NOMO-1 treated with DMSO at 0.1 percent for 48 hours (cell line): ENCODE data around the gene HUNK.
A peak's percentile ranks its signal among the peaks of the same experiment; 100 is the strongest.
"Not testable (repeated sequence)": the region's sequence is repeated elsewhere in the genome, so short reads cannot be mapped to it uniquely, and the experiment has no call there.

Source experiments
- DNase-seq: peaks from one replicate; lab custom pipeline; 2025; ENCODE audit not compliant: unreplicated experiment; lab: John Stamatoyannopoulos, UW

Gene HUNK

DNA sequence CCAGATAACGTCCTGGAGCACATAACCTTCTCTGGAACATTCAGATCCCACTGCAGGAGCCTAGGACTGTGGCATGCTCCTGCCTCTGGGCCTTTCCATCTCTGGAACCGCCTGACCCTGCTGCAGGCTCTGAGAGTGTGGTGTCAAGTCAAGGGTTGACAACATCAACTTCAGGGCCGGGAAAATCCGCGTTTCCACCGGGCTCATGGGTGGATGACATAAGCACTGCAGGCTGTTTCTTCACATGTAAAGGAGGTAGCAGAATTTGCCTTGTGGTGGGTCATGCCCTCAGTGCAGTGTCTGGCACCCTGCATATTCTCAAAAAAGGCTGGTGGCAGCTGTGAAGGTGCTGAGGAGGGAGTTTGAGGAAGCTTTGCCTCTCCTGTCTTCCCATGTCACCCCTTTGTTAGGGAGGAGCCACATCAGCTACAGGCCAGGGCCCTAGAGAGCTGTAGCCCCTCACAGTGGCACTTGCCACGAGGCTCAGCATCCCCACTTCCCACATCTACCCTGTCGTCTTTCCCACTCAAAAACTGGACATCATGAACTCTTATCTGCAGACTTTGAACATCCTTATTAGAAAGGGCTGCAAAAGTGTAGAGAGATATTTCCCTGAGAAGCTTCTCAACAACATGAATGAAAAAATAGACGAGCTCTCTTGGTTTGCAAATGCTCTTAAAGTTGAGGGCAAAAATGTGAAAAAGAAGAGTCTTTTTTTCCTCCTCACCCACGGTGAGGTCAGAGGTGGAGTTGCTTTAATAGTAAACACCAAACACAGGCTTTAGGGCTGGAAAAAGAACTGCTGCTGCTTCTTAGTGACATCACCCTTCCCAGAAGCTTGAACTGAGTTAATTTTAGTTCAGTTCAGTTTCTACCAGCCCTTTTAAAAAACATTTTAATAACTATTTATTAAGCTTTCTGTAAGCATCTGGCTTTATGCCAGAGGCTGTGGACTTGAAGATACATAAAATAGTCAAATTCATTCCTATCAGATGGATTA is 121.3 kb downstream of the HUNK start:
- no peak for DNase-seq

DNA sequence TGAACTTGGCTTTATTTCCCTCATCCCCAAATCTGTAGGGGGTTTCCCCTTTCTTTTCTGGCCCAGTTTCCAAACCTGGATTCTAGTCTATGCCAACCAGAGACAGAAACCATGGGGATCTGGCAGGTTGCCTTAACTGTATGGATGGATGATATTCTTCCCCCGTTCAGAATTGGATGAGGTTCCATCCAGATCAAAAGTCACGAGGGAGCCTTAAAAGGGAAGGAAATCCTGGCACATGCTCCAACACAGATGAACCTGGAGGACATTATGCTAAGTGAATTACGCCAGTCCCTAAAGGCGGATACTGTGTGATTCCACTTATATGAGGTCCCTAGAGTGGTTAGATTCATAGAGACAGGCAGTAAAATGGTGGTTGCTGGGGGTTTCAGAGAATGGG is 124.4 kb downstream of the HUNK start:
- no peak for DNase-seq

DNA sequence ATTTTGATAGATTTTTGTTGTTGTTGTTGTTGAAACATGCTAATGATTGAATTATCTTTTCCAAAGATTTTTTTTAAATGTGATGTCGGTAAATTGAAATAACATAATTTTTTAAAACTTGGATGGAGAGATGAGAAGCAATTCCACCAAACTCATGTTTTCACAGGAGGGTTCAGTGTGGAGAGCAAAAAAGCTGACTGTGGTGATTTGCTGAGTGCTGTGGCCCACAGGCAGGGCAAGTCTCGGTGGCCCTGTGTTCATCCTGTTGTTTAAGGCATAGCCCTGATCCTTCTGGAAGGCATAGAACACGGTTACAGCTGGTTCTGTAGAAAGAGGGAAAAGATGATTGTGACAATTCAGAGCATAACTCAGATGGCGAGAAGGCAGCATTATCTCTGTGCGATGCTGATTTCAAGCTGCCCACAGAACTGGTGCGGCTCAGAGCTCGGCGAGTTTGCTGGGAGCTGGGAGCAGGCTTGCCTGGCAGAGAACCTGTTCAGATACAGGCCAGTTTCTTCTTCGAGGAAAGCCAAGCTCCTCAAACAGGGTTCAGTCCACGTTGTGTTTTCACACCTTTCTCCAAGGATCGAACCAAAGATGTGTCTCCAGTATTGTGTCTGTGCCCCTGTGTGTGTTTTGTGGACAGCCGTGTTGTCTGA is 127.1 kb downstream of the HUNK start:
- no peak for DNase-seq

DNA sequence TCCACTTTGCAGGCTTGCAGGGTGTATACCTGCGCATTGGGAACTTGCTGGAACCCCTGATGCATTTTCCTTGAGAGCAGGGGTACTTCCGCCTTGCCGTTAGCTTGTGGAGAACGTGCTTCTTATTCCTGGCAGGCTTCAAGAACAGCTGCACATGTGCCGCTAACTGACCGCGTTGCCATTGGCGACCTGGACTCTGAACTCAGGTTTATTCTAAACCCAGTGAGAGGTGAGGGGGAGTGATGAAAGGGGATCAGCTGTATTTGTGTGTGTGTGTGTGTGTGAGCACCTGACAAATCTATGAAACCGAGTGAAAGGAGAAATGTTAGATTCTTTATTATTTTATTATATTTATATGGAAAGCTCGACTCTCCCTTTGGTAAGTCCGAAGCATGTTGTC is 128.6 kb downstream of the HUNK start:
- no peak for DNase-seq

DNA sequence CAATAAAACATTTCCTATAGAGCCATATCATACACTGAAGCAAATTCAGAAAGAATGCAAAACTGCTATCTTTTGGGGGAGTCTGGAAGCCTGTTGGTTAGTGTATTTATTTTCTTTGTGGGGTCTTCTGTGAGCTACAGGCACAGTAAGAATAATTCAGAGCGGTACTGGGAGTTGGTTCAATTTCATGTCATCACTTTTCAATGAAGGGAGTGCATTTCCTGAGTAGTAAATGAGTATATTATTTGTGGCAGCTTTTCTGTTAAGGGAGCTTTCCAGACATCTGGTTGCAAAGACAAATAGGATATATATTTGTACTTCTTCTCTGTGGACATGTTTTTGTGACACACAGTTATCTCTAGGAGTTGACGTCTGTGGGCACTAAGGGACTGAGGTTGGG is 130.6 kb downstream of the HUNK start:
- DNase-seq: no peak

DNA sequence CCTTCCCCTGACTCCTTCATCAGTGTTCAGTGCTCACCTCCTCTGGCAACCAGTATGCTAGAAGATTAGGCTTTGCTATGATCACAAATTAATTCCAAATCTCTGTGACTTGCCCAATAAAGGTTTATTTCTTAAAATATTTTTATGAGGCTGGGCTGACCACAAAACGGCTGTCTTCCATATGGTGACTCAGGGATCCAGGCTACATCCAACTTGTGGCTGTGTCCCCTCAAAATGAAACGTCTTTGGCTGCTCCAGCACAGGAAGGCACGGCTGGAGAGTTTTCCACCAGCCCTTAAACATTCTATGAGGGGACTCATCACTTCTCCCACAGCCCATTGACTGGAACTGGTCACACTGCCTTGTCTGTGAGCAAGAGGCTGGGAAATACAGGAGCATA is 131.5 kb downstream of the HUNK start:
- DNase-seq: no peak

DNA sequence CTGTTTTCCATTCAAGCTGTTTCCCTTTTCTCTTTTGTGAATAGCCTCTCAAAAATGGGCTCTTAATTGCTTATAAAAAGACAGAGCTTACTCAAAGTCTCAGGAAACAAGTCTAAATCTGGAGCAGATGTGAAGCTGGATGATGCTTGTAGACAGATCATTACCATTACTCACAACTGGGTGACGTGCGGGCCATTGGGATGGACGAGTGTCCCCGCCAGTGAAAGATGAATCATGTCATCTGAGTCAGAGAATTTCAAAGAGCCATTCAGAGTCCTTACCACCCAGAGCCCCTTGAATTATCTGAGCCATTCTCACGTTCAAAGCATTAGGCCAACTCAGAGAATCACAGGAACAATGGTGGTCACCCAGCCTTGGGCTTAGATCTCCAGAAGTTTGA is 134.6 kb downstream of the HUNK start:
- DNase-seq: no peak

DNA sequence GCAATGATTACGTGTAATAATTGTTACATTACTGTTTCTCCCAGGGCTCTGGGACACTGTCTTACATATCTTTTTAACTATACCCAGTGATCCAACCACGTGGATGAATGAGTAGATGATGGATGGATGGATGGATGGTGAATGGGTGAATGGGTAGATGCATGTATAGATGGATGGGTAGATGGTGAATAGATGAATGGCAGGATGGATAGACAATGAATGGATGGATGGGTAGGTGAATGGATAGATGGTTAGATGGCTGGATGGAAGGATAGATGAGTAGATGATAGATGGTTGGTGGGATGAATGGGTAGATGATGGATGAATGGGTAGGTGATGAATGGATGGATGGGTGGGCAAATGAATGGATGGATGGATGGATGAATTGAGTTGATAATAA is 135.9 kb downstream of the HUNK start:
- DNase-seq: no peak

DNA sequence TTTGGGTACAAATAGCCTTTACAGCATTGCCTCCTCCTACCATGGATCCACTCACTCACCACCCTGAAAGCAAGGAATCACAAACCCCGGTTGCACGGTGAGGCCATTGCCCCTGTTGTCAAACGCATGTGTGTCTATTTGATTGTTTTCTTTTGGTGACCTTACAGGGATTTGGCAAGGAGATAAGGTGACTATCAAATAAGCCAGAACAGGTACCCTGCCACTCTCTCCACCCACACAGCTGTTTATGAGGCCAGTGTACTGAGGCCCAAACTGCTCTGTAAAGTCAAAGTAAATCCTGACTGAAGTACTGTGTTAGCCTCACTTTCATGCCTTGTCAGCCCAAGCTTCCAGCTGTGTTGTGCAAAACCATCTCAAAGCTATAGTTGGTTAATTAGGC is 136.4 kb downstream of the HUNK start:
- no peak for DNase-seq

DNA sequence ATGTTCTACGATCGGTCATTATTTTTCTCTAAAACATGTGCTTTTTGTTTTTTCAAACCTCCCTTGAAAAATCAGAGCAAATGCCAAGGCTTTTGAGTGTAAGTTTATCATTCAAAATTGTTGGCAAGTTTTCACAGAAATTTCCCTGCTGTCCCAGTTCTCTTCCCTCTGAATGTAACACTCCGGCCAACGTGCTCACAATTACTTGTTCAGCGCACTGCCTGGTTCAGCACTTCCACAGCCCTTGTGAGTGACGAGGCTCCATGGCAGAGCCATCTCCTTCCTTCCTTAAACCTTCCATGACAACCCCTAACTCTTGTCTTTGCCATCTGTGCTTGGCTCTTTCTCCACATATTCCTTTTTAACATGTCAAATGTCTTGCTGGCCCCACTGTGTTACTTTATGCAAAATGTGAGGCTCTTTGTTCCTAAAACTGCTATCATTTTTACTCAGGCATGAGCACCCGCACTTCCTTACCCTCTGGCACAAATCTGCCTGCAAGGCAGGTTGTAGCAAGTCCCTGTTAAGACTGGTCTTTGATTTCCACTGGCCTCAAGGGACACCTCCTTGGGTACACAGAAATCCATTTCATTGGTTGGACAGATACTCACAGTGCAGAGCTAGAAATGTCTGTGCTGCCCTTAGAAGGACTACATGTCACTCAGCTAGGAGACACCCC is 142.8 kb downstream of the HUNK start:
- DNase-seq: no peak

DNA sequence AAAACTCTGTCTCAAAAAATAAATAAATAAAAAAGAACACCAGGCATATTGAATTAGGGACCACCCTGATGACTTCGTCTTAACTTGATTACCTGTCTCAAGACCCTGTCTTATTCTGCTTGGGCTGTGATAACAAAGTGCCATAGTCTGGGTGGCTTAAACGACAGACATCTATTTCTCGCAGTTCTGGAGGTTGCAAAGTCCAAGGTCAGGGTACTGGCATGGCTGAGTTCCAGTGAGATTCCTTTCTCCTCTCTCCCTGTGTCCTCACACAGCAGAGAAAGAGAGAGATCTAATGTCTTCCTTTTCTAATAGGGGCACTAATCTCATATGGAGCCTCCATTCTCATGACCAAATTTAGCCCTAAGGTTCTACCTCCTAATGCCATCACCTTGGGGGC is 145.6 kb downstream of the HUNK start:
- DNase-seq: no peak

DNA sequence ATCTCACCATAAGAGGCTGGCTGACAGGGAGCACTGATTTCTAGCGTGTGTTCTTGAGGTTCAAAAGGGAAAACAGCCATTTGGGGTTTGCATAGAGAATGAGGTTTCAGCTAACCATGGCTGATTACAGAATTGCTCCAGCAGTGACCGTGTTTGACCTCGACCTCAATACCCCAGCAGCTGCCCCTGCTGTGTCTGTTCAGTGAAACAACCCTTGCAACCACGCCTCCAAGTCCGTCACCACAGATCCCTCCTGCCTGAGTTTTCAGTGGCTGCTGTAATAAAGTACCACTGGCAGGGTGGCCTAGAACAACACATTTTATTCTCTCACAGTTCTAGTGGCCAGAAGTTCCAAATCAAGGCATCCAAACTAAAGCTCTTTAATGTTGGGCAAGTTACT is 147.7 kb downstream of the HUNK start:
- DNase-seq: no peak

DNA sequence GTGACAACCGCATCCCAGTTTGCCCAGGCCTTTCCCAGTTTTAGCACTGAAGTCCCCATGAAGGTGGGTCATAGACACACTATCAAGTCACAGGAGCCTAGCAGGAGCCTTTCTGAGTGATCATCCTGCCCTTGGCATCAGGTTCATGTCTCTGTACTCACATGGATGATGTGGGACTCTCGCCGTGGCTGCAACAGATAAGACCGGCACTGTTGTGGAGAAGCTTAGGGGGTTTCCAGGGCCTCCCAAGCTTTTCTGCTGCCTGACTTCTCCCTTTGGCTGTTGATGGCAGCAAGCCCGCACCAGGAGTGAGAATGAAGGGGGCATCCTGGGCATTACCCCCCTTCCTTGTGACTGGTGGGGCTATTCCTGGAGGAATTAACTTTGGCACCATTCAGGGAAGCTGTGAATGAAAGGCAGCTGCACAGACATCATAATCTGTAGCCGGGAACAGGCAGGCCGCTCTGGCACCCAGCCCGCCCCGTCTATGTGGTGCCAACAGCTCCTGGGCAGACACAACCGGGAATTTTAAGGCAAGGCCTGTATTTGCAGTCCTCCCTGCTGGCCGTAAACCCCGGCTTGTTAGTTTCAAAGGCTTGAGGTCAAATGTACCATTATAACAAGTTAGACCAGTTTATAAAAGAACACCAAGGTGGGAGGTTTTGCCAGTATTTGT is 148.6 kb downstream of the HUNK start:
- no peak for DNase-seq

DNA sequence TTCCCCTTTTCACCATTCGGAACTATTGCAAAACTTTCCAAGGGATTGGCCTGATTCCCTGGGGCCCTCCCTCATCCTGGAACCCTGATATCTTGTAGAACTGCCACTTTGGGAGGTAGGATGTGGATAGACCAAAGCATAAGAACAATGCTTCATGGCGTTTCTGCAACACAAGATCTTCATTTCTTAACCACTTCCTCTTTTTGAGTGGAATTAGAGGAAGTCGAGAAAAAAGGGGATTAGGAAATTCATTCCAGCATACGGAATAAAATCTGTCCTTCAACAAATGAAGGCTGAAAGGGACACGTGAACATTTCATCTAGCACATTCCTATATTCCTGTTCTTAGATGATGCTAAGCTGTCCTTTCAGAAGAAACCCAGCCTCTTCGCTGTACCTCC is 149.3 kb downstream of the HUNK start:
- DNase-seq: peak; percentile 89

DNA sequence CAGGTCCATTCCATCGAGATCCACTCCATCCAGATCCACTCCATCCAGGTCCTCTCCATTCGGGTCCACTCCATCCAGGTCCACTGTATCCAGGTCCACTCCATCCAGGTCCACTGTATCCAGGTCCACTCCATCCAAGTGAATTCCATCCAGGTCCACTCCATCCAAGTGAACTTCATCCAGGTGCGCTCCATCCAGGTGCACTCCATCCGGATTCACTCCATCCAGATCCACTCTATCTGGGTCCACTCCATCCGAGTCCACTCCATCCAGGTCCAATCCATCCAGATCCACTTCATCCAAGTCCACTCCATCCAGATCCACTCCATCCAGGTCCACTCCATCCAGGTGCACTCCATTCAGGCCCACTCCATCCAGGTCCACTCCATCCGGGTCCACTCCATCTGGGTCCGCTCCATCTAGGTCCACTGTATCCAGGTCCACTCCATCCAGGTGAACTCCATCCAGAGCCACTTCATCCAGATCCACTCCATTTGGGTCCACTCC is 157.4 kb downstream of the HUNK start:
- DNase-seq: no peak

DNA sequence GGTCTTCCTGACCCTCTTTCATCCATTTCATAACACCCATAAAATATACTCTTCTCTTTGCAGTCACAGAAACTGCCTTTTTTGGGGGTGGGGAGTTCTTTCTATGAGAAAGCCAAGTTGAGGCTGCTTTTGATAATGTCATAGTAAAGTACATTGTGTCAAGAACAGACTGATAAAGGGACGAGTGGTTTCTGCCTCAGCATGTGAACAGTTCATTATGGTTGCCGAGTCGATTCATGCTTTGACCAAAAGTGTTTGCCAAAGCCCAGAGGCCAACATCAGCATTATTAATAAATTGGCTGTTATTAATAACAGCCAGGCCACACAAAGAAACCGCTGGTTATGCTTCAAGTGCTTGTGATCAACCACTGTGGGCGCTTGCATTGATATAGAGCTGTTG is 162.0 kb downstream of the HUNK start:
- no peak for DNase-seq

DNA sequence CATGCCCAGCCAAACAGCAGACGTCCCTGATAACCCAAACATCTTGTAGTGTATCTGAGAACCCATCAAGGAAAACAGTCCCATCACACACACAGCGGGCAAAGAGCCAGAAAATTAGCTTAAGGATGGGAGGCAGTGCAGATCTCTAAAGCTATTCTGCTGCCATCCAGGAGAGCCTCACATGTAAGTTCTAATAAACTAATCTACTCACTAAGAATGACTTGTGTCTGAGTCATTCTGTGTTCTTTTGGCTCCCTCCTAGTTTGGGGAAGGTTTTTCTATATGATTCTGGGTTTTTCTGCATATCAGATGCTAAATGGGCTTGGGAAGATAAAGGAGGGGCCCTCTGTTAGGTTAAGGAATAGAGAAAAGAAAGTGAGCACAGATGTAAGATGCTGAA is 162.8 kb downstream of the HUNK start:
- no peak for DNase-seq

DNA sequence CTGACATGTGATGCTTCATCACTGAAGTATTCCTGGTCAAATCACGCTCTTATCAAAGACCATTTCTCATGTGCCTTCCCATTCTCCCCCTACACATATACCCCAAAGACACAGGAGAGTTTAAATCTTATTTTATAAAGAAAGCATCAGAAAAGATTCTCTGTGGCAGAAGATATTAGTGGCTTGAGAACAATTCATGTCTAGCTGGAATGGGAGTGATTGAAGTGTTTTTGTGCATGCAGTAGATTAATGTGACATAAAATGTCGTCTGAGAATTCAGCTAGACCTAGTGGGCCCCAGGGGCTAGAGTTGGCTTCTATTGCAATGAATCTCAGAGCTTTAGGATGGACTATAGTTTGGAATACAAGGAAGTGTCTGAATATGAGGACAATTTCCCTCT is 163.9 kb downstream of the HUNK start:
- DNase-seq: no peak

DNA sequence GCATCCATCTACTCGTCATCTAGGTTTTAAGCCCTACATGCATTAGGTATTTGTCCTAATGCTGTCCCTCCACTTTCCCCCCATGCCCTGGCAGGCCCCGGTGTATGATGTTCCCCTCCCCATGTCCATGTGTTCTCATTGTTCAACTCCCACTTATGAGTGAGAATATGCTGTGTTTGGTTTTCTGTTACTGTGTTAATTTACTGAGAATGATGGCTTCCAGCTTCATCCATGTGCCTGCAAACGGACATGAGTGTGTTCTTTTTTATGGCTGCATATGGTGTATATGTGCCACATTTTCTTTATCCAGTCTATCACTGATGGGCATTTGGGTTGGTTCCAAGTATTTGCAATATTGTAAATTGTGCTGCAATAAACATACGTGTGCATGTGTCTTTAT is 165.9 kb downstream of the HUNK start:
- not testable (repeated sequence) for DNase-seq

DNA sequence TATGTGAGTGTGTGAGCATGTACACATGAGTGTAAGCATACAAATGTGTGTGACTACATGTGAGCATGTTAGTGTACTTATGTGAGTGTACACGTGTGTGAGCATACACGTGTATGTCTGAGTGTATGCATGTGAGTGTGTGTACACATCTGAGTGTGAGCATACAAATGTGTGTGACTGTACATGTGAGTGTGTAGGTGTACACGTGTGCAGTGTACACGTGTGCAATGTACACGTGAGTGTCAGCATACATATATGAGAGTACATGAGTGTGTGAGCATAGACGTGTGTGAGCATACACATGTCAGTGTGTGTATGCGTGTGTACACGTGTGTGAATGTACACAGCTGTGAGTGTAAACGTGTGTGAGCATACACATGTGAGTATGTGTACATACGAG is 170.6 kb downstream of the HUNK start:
- DNase-seq: no peak
